GM23338 (cell line): ENCODE results near the gene BUB1B. TPM values are rescaled to one million over a fixed set of nuclear protein-coding genes. Genes with fewer than 3 reads are reported as not detected.
A peak's percentile ranks its signal among the peaks of the same experiment; 100 is the strongest.

Experiments
- ATAC-seq: fragments of 200-7000 bp; cut with Tn5 transposase; 3 replicates; pipeline ENCODE4 v1.9.1; 2020
- DNase-seq: peaks from one replicate; pipeline ENCODE4 v3.0.0-alpha.2; 2015; ENCODE audit warnings: low spot score
- H2AFZ ChIP-seq: fragments of 200-600 bp; sonication (generic); 2 replicates; pipeline ENCODE4 v1.8.0; 2016; ENCODE audit warnings: antibody characterized with exemption, mild to moderate bottlenecking, moderate library complexity
- H3F3A ChIP-seq: fragments of 200-600 bp; sonication (generic); replicated peaks from 2 replicates; pipeline ENCODE4 v1.8.0; 2017; ENCODE audit warnings: antibody characterized with exemption, mixed run types, low read depth
- H3K27ac ChIP-seq: fragments of 200-600 bp; sonication (generic); 2 replicates; pipeline ENCODE4 v1.6.1; 2016; ENCODE audit warnings: low read depth
- H3K27me3 ChIP-seq: fragments of 200-600 bp; sonication (generic); 2 replicates; pipeline ENCODE4 v1.8.0; 2016; ENCODE audit warnings: mild to moderate bottlenecking, mixed run types, moderate library complexity; ENCODE audit not compliant: insufficient read depth
- H3K36me3 ChIP-seq: fragments of 200-600 bp; sonication (generic); 2 replicates; pipeline ENCODE4 v1.8.0; 2016; ENCODE audit warnings: mild to moderate bottlenecking; ENCODE audit not compliant: insufficient read depth
- H3K4me1 ChIP-seq: fragments of 200-600 bp; sonication (generic); 2 replicates; pipeline ENCODE4 v1.8.0; 2016; ENCODE audit warnings: mild to moderate bottlenecking, moderate library complexity; ENCODE audit not compliant: insufficient read depth
- H3K4me2 ChIP-seq: fragments of 200-600 bp; sonication (generic); 2 replicates; pipeline ENCODE4 v1.7.1; 2017; ENCODE audit warnings: mixed run types
- H3K4me3 ChIP-seq: fragments of 200-600 bp; sonication (generic); 2 replicates; pipeline ENCODE4 v1.6.1; 2016; ENCODE audit warnings: mixed run types
- H3K79me2 ChIP-seq: fragments of 200-600 bp; sonication (generic); replicated peaks from 2 replicates; pipeline ENCODE4 v1.8.0; 2017; ENCODE audit warnings: mild to moderate bottlenecking; ENCODE audit not compliant: insufficient read depth
- H3K9me2 ChIP-seq: fragments of 200-600 bp; sonication (generic); 2 replicates; pipeline ENCODE4 v1.8.0; 2017; ENCODE audit not compliant: insufficient read depth
- H4K20me1 ChIP-seq: fragments of 200-600 bp; sonication (generic); replicated peaks from 2 replicates; pipeline ENCODE4 v1.8.0; 2017; ENCODE audit warnings: mild to moderate bottlenecking; ENCODE audit not compliant: insufficient read depth
- H3K27ac Mint-ChIP-seq: 2 replicates; pipeline ENCODE4 v1.8.0; 2020; ENCODE audit warnings: inconsistent platforms, mild to moderate bottlenecking, moderate library complexity, mixed read lengths
- H3K27me3 Mint-ChIP-seq: 3 replicates; pipeline ENCODE4 v1.8.0; 2022; ENCODE audit warnings: low read depth, mild to moderate bottlenecking, moderate library complexity, mixed read lengths, inconsistent platforms; ENCODE audit not compliant: insufficient read depth, poor library complexity
- H3K36me3 Mint-ChIP-seq: 3 replicates; pipeline ENCODE4 v1.8.0; 2021; ENCODE audit warnings: low read depth, mild to moderate bottlenecking, inconsistent platforms, moderate library complexity, mixed read lengths
- H3K4me1 Mint-ChIP-seq: 3 replicates; pipeline ENCODE4 v1.8.0; 2020; ENCODE audit warnings: mild to moderate bottlenecking, inconsistent platforms, mixed read lengths
- H3K4me3 Mint-ChIP-seq: 3 replicates; pipeline ENCODE4 v1.8.0; 2021; ENCODE audit warnings: moderate library complexity, mild to moderate bottlenecking, inconsistent platforms, mixed read lengths
- H3K9me3 Mint-ChIP-seq: 3 replicates; pipeline ENCODE4 v1.8.0; 2020; ENCODE audit warnings: moderate library complexity, mild to moderate bottlenecking, inconsistent platforms, mixed read lengths
- CREB1 ChIP-seq: fragments of 250-450 bp; sonication (Bioruptor Pico); IDR thresholded peaks from 2 replicates; pipeline ENCODE4 v1.5.0; 2020; ENCODE audit warnings: low read depth, mild to moderate bottlenecking, moderate library complexity
- EZH2 ChIP-seq: fragments of 200-600 bp; sonication (generic); IDR thresholded peaks from one replicate; pipeline ENCODE4 v1.8.0; 2017; ENCODE audit warnings: antibody characterized with exemption, mild to moderate bottlenecking, low read depth; ENCODE audit not compliant: unreplicated experiment
- EZH2phosphoT487 ChIP-seq: fragments of 200-600 bp; sonication (generic); IDR thresholded peaks from one replicate; pipeline ENCODE4 v1.8.1; 2018; ENCODE audit warnings: antibody characterized with exemption; ENCODE audit not compliant: unreplicated experiment
- JUNB ChIP-seq: IDR thresholded peaks from one replicate; pipeline ENCODE4 v1.6.1; 2016; ENCODE audit warnings: antibody characterized with exemption; ENCODE audit not compliant: unreplicated experiment
- NANOG ChIP-seq: IDR thresholded peaks from 2 replicates; pipeline ENCODE4 v1.6.1; 2016; ENCODE audit warnings: antibody characterized with exemption, borderline replicate concordance
- POLR2AphosphoS5 ChIP-seq: IDR thresholded peaks from 2 replicates; pipeline ENCODE4 v1.6.1; 2016; ENCODE audit warnings: antibody characterized with exemption, low read depth
- STAT1 ChIP-seq: IDR thresholded peaks from one replicate; pipeline ENCODE4 v1.6.1; 2016; ENCODE audit warnings: antibody characterized with exemption; ENCODE audit not compliant: unreplicated experiment
- ZNF114 ChIP-seq: fragments of 250-450 bp; sonication (Bioruptor Pico); IDR thresholded peaks from 2 replicates; pipeline ENCODE4 v1.5.0; 2020; ENCODE audit warnings: mild to moderate bottlenecking, moderate library complexity
- ZNF331 ChIP-seq: fragments of 250-450 bp; sonication (Bioruptor Pico); IDR thresholded peaks from 2 replicates; pipeline ENCODE4 v1.5.0; 2020; ENCODE audit warnings: low read depth, mild to moderate bottlenecking, moderate library complexity
- polyA plus RNA-seq: library from polyadenylated mRNA; unstranded; fragments of >200 nt; fragmentation: Nextera tagmentation; extraction: Ambion mirVana; gene quantifications from 2 replicates; pipeline ENCODE4 v1.2.1, GENCODE V29; 2016
- total RNA-seq: library from RNA; depleted of rRNA; stranded (reverse); fragments of >200 nt; shearing (Covaris generic); gene quantifications from 2 replicates; pipeline ENCODE4 v1.2.3, GENCODE V29; 2014
- TF ChIP-seq, protein P1 (sequence below): IDR thresholded peaks from 2 replicates; pipeline ENCODE4 v1.6.1; 2016; ENCODE audit warnings: antibody characterized with exemption
- TF ChIP-seq, protein P2 (sequence below): IDR thresholded peaks from one replicate; pipeline ENCODE4 v1.6.1; 2018; ENCODE audit warnings: antibody characterized with exemption; ENCODE audit not compliant: unreplicated experiment
- TF ChIP-seq, protein P3 (sequence below), 2 experiments: fragments of 200-600 bp in 1 of 2; sonication (generic) in 1 of 2; conservative IDR thresholded peaks; 2 replicates each; pipeline versions ENCODE4 v1.5.1 to v1.6.1; 2016 to 2017; ENCODE audit warnings: antibody characterized with exemption in 2 of 2, low read depth in 2 of 2, mild to moderate bottlenecking in 2 of 2, moderate library complexity in 1 of 2
- TF ChIP-seq, protein P4 (sequence below): fragments of 250-450 bp; sonication (Bioruptor Pico); IDR thresholded peaks from 2 replicates; pipeline ENCODE4 v1.5.0; 2020; ENCODE audit warnings: mild to moderate bottlenecking, moderate library complexity

Gene BUB1B
- total and polyA plus RNA-seq, 2 experiments from 2014 or later = 77.7 to 160 TPM

DNA sequence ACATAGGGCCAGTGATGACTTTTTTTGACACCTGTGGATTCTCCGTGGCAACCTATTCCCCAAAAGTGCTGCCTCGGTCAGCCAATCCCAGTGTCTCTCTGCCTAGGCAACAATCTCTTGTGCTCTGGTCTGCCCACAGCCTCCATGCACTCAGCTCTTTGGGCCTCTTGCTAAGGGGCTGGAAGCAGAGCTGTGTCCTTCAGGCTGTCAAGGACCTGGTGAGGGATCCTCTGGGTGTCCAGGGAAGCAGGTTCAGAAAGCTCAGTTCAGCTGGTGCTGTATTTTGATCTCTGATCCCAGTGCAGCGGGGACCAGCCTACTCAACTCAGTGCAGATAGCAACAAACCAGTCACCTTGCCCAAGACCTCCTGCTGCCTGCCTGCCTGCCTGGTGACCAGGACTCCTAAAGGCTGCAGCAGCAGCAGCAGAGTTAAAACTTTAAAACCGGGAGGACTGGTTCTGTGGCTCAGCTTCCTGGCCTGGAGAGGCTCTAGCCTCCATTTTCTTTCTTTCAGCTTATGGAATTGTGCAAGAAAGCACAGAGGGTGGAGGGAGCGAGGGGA is 84.2 kb downstream of the BUB1B start:
- H3K36me3 ChIP-seq = no peaks in the 10 kb centered on the region
- no peaks in the 10 kb centered on the region for H3F3A ChIP-seq
- no peaks in the 10 kb centered on the region for H3K79me2 ChIP-seq
- no peak overlapping the region for H3K4me3 ChIP-seq
- TF ChIP-seq ZNF331 (no peak), CREB1 (CRISPR knock-in tag) (no peak), EZH2 (no peak), NANOG (no peak), POLR2AphosphoS5 (no peak), STAT1 (no peak), JUNB (no peak), ZNF114 (CRISPR knock-in tag) (no peak), EZH2phosphoT487 (no peak)
- TF ChIP-seq, protein P1, sequence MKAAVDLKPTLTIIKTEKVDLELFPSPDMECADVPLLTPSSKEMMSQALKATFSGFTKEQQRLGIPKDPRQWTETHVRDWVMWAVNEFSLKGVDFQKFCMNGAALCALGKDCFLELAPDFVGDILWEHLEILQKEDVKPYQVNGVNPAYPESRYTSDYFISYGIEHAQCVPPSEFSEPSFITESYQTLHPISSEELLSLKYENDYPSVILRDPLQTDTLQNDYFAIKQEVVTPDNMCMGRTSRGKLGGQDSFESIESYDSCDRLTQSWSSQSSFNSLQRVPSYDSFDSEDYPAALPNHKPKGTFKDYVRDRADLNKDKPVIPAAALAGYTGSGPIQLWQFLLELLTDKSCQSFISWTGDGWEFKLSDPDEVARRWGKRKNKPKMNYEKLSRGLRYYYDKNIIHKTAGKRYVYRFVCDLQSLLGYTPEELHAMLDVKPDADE = no peak
- TF ChIP-seq, protein P2, sequence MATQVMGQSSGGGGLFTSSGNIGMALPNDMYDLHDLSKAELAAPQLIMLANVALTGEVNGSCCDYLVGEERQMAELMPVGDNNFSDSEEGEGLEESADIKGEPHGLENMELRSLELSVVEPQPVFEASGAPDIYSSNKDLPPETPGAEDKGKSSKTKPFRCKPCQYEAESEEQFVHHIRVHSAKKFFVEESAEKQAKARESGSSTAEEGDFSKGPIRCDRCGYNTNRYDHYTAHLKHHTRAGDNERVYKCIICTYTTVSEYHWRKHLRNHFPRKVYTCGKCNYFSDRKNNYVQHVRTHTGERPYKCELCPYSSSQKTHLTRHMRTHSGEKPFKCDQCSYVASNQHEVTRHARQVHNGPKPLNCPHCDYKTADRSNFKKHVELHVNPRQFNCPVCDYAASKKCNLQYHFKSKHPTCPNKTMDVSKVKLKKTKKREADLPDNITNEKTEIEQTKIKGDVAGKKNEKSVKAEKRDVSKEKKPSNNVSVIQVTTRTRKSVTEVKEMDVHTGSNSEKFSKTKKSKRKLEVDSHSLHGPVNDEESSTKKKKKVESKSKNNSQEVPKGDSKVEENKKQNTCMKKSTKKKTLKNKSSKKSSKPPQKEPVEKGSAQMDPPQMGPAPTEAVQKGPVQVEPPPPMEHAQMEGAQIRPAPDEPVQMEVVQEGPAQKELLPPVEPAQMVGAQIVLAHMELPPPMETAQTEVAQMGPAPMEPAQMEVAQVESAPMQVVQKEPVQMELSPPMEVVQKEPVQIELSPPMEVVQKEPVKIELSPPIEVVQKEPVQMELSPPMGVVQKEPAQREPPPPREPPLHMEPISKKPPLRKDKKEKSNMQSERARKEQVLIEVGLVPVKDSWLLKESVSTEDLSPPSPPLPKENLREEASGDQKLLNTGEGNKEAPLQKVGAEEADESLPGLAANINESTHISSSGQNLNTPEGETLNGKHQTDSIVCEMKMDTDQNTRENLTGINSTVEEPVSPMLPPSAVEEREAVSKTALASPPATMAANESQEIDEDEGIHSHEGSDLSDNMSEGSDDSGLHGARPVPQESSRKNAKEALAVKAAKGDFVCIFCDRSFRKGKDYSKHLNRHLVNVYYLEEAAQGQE = no peak
- TF ChIP-seq, protein P3, sequence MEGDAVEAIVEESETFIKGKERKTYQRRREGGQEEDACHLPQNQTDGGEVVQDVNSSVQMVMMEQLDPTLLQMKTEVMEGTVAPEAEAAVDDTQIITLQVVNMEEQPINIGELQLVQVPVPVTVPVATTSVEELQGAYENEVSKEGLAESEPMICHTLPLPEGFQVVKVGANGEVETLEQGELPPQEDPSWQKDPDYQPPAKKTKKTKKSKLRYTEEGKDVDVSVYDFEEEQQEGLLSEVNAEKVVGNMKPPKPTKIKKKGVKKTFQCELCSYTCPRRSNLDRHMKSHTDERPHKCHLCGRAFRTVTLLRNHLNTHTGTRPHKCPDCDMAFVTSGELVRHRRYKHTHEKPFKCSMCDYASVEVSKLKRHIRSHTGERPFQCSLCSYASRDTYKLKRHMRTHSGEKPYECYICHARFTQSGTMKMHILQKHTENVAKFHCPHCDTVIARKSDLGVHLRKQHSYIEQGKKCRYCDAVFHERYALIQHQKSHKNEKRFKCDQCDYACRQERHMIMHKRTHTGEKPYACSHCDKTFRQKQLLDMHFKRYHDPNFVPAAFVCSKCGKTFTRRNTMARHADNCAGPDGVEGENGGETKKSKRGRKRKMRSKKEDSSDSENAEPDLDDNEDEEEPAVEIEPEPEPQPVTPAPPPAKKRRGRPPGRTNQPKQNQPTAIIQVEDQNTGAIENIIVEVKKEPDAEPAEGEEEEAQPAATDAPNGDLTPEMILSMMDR (conservative IDR thresholded peaks at IDR 0.05; ENCODE audit: low read depth in 2 of 2) = no peak
- TF ChIP-seq, protein P4, sequence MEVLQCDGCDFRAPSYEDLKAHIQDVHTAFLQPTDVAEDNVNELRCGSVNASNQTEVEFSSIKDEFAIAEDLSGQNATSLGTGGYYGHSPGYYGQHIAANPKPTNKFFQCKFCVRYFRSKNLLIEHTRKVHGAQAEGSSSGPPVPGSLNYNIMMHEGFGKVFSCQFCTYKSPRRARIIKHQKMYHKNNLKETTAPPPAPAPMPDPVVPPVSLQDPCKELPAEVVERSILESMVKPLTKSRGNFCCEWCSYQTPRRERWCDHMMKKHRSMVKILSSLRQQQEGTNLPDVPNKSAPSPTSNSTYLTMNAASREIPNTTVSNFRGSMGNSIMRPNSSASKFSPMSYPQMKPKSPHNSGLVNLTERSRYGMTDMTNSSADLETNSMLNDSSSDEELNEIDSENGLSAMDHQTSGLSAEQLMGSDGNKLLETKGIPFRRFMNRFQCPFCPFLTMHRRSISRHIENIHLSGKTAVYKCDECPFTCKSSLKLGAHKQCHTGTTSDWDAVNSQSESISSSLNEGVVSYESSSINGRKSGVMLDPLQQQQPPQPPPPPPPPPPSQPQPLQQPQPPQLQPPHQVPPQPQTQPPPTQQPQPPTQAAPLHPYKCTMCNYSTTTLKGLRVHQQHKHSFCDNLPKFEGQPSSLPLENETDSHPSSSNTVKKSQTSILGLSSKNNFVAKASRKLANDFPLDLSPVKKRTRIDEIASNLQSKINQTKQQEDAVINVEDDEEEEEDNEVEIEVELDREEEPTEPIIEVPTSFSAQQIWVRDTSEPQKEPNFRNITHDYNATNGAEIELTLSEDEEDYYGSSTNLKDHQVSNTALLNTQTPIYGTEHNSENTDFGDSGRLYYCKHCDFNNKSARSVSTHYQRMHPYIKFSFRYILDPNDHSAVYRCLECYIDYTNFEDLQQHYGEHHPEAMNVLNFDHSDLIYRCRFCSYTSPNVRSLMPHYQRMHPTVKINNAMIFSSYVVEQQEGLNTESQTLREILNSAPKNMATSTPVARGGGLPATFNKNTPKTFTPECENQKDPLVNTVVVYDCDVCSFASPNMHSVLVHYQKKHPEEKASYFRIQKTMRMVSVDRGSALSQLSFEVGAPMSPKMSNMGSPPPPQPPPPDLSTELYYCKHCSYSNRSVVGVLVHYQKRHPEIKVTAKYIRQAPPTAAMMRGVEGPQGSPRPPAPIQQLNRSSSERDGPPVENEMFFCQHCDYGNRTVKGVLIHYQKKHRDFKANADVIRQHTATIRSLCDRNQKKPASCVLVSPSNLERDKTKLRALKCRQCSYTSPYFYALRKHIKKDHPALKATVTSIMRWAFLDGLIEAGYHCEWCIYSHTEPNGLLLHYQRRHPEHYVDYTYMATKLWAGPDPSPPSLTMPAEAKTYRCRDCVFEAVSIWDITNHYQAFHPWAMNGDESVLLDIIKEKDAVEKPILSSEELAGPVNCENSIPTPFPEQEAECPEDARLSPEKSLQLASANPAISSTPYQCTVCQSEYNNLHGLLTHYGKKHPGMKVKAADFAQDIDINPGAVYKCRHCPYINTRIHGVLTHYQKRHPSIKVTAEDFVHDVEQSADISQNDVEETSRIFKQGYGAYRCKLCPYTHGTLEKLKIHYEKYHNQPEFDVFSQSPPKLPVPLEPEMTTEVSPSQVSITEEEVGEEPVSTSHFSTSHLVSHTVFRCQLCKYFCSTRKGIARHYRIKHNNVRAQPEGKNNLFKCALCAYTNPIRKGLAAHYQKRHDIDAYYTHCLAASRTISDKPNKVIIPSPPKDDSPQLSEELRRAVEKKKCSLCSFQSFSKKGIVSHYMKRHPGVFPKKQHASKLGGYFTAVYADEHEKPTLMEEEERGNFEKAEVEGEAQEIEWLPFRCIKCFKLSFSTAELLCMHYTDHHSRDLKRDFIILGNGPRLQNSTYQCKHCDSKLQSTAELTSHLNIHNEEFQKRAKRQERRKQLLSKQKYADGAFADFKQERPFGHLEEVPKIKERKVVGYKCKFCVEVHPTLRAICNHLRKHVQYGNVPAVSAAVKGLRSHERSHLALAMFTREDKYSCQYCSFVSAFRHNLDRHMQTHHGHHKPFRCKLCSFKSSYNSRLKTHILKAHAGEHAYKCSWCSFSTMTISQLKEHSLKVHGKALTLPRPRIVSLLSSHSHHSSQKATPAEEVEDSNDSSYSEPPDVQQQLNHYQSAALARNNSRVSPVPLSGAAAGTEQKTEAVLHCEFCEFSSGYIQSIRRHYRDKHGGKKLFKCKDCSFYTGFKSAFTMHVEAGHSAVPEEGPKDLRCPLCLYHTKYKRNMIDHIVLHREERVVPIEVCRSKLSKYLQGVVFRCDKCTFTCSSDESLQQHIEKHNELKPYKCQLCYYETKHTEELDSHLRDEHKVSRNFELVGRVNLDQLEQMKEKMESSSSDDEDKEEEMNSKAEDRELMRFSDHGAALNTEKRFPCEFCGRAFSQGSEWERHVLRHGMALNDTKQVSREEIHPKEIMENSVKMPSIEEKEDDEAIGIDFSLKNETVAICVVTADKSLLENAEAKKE = no peak
- Mint-ChIP-seq H3K4me1 (peaks cover 17% of the 10 kb centered on the region), H3K27me3 (peaks cover 18% of the 10 kb centered on the region), H3K27ac (no peak overlapping the region; the same call in 1 of the 2 replicates), H3K9me3 (no peaks in the 10 kb centered on the region), H3K4me3 (no peak overlapping the region), H3K36me3 (no peaks in the 10 kb centered on the region)
- ATAC-seq (peak; percentile 55), DNase-seq (peak; percentile 41)
- H2AFZ ChIP-seq = peak overlapping the region; percentile 78
- no peak overlapping the region for H3K27ac ChIP-seq
- H3K27me3 ChIP-seq = no peaks in the 10 kb centered on the region
- H3K4me2 ChIP-seq = peak overlapping the region; percentile 16; the same call in 1 of the 2 replicates
- H3K9me2 ChIP-seq = no peaks in the 10 kb centered on the region
- H3K4me1 ChIP-seq = peaks cover 3% of the 10 kb centered on the region; the same call in 1 of the 2 replicates
- H4K20me1 ChIP-seq = no peaks in the 10 kb centered on the region
